RWPE1 (cell line): ENCODE measurements around the gene SRL.

Experiments
- CTCF ChIA-PET: fragments of 350-600 bp; sonication (Branson Sonifier 250); formaldehyde crosslinking; extraction: SDS; loops from one replicate; lab custom pipeline; 2021; lab: Yijun Ruan, JAX
- POLR2A ChIA-PET: fragments of 400-600 bp; formaldehyde crosslinking; extraction: SDS; loops from one replicate; lab custom pipeline; 2020; ENCODE audit warnings: antibody characterized with exemption; ENCODE audit not compliant: low non-redundant PET; lab: Yijun Ruan, JAX
- DNase-seq: peaks from one replicate; pipeline ENCODE4 v3.0.0; 2012; ENCODE audit warnings: low spot score
- H3K27ac ChIP-seq: fragments of 450-650 bp; 2 replicates; pipeline ENCODE4 v1.5.1; 2017
- TF ChIP-seq, protein P1 (sequence below): fragments of 450-650 bp; conservative IDR thresholded peaks from 2 replicates; pipeline ENCODE4 v1.5.1; 2017; ENCODE audit warnings: low read depth, mild to moderate bottlenecking

Gene SRL

DNA sequence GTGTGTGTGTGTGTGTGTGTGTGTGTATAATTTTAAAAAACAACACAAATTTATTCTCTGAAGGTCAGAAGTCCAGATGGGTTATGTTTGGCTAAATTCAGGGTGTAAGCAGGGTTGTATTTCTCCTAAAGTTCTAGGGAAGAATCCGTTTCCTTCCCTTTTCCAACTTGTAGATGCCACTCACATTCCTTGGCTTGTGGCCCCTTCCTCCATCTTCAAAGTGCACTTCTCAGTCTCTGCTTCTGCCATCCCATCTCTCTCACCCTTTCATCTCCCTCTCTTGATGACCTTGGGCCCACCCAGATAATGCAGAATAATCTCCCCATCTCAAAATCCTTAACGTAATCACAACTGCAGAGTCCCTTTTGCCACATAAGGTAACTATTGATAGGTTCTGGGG is 38.7 kb upstream of the SRL start:
- no peak overlapping the region for H3K27ac ChIP-seq
- POLR2A ChIA-PET = no interaction called here
- CTCF ChIA-PET = no interaction called here
- no peak for DNase-seq
- TF ChIP-seq, protein P1, sequence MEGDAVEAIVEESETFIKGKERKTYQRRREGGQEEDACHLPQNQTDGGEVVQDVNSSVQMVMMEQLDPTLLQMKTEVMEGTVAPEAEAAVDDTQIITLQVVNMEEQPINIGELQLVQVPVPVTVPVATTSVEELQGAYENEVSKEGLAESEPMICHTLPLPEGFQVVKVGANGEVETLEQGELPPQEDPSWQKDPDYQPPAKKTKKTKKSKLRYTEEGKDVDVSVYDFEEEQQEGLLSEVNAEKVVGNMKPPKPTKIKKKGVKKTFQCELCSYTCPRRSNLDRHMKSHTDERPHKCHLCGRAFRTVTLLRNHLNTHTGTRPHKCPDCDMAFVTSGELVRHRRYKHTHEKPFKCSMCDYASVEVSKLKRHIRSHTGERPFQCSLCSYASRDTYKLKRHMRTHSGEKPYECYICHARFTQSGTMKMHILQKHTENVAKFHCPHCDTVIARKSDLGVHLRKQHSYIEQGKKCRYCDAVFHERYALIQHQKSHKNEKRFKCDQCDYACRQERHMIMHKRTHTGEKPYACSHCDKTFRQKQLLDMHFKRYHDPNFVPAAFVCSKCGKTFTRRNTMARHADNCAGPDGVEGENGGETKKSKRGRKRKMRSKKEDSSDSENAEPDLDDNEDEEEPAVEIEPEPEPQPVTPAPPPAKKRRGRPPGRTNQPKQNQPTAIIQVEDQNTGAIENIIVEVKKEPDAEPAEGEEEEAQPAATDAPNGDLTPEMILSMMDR = no peak

DNA sequence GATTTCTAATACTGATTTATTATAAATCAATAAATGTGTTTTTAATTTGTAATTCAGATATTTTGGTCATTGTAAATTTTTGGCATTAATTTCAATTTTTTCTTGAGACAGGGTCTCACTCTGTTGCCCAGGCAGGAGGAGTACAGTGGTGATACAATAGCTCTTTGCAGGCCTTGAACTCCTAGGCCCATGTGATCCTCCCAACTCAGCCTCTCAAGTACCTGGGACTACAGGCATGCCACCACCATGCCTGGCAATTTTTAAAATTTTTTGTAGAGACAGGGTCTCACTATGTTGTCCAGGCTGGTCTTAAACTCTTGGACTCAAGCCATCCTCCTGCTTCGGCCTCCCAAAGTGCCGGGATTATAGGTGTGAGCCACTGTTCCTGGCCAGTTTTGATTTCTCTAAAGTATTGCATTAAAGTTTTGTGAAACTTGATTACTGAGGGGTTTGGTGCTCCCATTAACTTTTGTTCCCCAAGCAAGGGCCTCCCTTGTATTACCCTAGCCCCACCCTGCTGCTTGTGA is 36.2 kb upstream of the SRL start:
- no peak for DNase-seq
- ChIA-PET CTCF (no interaction called here), POLR2A (no interaction called here)
- TF ChIP-seq, protein P1 = no peak
- peak overlapping the region; percentile 39 for H3K27ac ChIP-seq

DNA sequence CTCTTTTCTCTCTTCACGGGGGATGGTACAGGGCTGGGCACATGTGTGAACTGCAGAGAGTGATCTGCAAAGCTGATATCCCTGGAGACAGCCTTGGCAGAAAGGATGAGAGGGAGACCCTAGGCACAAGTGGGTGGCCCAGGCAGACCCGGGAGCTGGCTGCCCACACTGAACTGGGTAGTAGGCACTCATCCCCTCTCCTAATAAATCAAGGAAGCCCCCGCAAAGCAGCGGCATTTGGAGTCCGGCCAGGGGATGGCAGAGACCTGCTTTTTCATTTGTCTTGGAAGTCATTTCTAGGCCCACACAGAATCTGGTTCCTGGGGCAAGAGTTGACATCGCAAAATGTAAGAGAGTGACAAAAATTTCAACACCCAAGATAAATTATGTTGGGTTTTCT is 34.0 kb upstream of the SRL start:
- TF ChIP-seq, protein P1 = no peak
- no peak for DNase-seq
- CTCF ChIA-PET = interaction anchor here (1.2 kb wide), 1 partner anchor 127 kb away, joined by 4 read pairs; no protein-coding TSS in a partner anchor
- POLR2A ChIA-PET = interaction anchor here (0.5 kb wide), 1 partner anchor 28 kb away, joined by 3 read pairs; no protein-coding TSS in a partner anchor
- peak overlapping the region; percentile 99 for H3K27ac ChIP-seq

DNA sequence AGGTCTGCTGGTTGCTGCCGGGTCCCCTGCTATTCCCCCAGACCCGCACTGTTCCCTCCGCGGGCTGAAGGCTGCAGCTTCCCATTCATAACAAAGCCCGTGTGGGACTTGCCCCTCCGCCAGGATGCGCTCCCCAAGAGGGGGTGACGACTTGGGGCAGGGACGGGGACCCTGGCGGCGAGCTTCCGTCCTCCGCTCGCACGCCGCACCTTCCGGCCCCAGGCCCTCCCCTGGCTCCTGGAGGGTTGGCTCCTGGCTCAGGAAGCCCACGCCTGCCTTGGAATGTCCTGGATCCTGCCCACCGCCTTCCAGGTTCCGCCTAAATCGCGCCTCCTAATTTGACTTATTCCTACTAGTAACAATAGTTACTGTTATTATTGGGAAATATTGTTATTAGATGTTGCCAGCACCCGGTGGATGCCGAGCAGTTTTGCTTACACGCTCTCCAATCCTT is 32.0 kb upstream of the SRL start:
- POLR2A ChIA-PET = no interaction called here
- TF ChIP-seq, protein P1 = peak; percentile 34
- CTCF ChIA-PET = interaction anchor here (0.6 to 1.6 kb wide), 10 partner anchors 12 to 131 kb away, joined by 3 to 9 read pairs (median 3); no protein-coding TSS in a partner anchor
- peak overlapping the region; percentile 99 for H3K27ac ChIP-seq
- DNase-seq = peak; percentile 60

DNA sequence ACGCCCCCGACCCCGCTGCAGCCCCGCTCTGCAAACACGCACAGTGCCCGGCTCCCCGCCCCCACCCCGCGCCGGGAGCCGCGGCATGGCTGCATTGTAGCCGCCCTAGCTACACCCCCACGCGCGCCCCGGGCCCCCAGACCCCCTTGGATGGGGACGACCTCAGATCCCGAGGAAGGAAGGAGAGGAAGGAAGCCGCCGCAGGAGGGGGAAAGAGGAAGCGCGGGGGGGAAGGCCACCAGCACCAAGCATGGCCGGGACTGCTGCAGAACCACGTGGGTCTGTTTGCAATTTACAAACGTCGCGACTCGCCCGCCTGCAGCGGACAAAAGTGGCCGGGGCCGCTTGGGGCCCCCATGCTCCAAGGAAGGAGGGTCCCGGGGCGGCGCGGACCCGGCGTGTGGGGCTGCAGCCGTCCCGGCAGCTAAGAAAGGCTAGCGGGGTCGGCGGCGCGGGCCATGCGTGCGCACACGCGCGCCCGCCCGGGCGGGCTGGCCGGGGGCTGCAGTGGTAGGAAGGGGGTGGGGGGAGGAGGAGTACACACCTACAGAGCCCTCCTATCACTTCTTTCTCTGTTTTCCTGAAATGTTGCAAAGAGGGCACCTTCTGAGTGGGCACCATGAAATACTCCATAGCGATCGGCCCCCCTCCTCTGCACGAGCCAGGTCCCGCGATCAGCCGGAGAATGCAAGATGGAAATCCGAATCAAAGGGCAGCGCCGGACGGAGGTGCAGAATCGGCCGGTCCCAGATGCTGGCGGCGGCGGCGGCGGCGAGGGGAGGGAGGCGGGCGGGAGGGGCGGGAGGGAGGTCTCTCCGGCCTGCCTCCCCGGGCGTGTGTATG is 30.5 kb upstream of the SRL start:
- CTCF ChIA-PET = interaction anchor here (0.5 to 1.6 kb wide), 10 partner anchors 10 to 289 kb away, joined by 3 to 11 read pairs (median 4); no protein-coding TSS in a partner anchor
- POLR2A ChIA-PET = interaction anchor here (0.6 to 1.1 kb wide), 4 partner anchors 19 to 1310 kb away, joined by 3 to 5 read pairs (median 4); no protein-coding TSS in a partner anchor
- H3K27ac ChIP-seq = peak overlapping the region; percentile 99
- TF ChIP-seq, protein P1 = 0 out of 2 replicates have a peak, but pooled peaks have one; percentile 8
- DNase-seq = peak; percentile 36
